LNCaP clone FGC (cell line): Measurements from ENCODE around the gene NOC4L.

Experiments
- DNase-seq: peaks from one replicate; pipeline ENCODE4 v3.0.0-alpha.2; 2011; ENCODE audit warnings: low read depth
- H3K4me3 ChIP-seq: 2 replicates; pipeline ENCODE4 v1.5.1; 2011; ENCODE audit warnings: mild to moderate bottlenecking, low read depth, low read length, control low read depth
- TF ChIP-seq, protein P1 (sequence below): IDR thresholded peaks from 2 replicates; pipeline ENCODE4 v1.5.1; 2012; ENCODE audit warnings: mild to moderate bottlenecking; ENCODE audit not compliant: control insufficient read depth, insufficient read depth; ENCODE audit errors: extremely low read depth

Gene NOC4L

DNA sequence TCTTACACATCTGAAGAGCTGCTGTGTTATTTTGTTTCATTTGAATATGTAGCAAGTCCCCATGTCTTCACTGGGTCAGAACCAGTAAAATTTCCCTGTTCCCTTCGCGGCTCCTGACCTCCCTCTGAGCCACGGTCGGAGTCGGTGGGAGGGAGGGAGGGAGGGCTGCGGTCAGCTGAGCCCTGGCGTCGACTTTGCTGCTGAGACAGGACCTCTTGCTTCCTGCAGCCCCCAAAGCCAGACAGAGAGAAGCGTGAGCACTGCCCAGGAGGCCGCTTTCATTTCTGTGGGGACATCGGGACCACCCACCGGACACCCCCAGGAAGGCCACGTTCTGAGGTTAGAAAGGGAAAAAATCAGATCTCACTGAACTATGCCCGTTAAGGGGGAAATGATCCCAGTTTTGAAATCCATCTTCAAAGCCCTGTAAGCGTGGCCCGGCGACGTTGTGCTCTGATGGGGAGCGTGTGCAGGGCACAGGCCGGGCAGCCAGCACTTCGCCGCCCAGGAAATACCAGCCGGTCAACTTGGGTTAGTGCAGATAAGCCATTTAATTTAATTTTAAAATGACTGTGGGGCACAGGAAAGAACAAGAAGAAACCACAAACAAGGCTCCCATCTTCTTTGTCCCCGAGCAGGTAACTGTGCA, 42.1 kb downstream of the NOC4L start:
- no peak for DNase-seq
- TF ChIP-seq, protein P1, sequence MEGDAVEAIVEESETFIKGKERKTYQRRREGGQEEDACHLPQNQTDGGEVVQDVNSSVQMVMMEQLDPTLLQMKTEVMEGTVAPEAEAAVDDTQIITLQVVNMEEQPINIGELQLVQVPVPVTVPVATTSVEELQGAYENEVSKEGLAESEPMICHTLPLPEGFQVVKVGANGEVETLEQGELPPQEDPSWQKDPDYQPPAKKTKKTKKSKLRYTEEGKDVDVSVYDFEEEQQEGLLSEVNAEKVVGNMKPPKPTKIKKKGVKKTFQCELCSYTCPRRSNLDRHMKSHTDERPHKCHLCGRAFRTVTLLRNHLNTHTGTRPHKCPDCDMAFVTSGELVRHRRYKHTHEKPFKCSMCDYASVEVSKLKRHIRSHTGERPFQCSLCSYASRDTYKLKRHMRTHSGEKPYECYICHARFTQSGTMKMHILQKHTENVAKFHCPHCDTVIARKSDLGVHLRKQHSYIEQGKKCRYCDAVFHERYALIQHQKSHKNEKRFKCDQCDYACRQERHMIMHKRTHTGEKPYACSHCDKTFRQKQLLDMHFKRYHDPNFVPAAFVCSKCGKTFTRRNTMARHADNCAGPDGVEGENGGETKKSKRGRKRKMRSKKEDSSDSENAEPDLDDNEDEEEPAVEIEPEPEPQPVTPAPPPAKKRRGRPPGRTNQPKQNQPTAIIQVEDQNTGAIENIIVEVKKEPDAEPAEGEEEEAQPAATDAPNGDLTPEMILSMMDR: no peak
- no peak overlapping the region for H3K4me3 ChIP-seq

DNA sequence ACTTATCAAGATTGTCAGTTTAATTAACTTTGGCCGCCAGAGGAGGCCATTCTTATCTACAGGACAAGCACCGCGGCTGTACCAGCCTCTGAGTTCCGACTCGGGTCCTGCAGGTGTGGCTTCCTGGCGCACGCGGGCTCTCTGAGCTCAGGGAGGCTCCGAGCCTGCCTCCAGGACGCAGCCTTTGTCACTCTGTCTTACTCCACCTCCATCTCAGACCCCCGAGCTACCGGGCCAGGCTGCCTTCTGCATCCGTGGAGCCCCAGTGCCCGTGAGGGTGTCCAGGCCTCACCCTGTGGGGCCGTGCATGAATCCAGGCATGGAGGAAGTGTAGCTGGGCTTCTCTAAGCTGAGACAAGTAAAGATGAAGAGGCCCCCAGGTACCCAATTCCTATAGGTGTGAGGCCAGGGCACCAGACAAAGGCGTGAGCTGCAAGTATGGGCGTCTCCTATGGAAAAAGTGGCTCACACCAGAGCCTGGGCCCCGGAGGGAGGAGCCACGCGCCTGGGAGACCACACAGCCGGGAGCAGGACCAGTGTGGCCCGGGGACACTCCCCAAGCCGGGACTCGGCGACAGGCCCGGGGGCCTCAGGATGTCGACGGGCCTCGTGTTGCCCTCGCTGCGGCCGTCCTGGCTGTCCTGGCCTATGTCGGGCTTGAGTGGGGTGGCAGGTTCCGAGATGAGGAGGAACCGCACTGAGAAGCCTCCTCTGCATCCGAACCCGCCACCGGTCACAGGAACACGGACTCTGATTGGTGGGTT, 42.8 kb downstream of the NOC4L start:
- H3K4me3 ChIP-seq: no peak overlapping the region
- TF ChIP-seq, protein P1: no peak
- DNase-seq: no peak

DNA sequence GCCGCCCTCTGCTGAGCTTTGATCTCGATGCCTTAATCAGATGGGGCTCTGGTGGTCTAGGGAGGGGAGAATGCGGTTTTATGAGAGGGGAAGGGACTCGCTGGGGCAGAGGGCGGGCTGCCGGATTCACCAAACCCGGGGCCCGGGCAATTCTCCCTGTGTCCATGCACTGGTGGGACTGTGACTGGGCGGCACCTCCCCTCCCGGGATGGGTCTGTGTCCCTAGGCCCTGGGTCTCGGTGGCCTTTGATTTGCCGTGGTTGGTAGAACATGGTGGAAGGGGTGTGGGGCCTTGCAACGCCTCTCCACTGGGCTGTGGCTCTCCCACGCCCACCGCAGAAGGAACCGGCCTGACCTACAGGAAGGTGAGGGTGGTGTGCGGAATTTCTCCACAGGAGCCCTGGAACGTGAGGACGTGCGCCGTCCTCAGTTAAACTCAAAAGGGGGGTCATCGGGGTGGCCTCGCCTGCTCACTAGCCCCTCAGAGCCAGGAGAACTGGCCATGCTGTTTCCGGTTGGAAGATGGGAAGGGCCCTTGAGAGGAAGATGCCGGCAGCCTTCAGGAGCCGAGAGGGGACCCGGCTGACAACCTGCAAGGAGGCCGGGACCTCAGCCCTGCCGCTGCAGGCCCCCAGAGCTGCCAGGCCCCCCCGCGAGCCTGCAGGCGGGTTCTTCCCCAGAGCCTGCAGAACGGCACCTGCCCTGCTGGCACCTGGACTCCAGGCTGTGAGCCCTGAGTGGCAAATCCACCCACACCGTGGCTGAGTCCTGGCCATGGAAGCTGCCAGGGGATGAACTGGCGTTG, 43.6 kb downstream of the NOC4L start:
- H3K4me3 ChIP-seq: no peak overlapping the region
- TF ChIP-seq, protein P1: no peak
- no peak for DNase-seq

DNA sequence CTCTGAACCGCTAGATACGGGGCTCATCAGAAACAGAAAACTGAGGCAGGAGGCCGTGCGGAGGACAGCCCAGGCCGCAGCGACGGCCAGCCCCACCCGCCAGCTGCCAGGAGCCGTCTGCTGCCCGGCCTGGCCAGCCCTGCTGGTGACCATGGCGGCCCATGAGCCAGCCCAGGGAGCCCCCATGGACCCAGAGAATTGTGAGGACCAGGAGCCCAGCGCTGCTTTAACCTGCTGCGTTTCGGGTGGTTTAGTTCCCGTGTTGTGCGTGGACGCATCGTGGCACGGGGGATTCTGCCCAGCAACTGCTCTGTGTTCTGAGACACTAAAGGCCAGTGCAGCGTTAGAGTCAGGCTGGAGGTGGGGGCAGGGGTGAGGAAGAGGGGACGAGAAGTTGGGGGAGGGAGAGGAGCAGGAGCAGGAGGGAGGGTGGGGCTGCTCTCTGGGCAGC, 44.2 kb downstream of the NOC4L start:
- no peak for DNase-seq
- TF ChIP-seq, protein P1: no peak
- H3K4me3 ChIP-seq: no peak overlapping the region

DNA sequence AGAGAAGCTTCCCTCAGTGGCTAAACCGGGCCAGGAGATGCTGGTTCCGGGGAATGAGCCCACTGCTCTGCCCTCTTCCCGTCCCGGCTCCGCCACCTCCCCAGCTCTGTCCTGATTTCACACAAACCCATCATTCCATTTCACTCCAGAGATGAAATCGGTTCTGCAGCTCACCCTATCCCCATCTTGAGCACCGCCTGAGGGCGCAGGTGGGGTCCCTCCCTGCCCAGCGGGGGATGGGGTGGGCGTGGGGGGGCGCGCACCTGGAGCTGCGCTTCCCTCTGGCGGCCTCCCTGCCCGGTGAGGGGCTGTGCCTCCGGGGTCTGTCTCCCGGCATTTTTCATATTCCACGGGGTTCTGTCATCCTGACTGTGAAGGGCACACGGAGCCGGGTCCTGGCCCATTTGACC, 44.7 kb downstream of the NOC4L start:
- H3K4me3 ChIP-seq: peak overlapping the region; percentile 61
- TF ChIP-seq, protein P1: no peak
- DNase-seq: no peak

DNA sequence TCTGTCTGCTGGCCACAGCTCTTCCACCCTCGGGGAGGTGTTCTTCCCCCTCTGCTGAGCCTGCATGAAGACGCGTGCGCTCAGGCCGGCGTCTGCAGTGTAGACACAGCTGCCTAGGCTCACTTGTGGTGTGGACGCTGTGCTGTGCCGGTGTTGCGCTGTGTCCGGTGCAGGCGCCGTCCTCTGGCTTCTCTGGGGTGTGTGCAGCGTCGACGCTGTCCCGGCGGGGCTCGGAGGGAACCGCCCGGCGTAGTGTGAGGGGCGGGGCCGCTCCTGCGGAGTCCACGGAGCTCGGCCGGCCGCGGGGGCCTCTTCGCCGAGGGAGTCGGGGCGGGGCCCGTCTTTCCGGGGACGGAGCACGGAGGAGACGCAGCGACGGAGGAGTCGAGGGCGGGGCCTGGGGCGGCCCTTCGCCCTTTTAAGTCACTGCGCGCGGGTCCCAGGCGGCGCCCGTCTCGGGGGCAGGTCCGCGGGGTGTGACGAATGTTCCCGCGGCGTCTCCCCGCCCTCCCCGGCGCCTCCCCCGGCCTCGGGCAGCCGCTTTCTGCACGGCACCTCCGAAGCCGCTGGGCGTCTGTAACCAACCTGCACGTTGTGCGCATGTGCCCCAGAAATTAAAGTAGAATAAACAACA, 45.2 kb downstream of the NOC4L start:
- peak; percentile 69 for DNase-seq
- TF ChIP-seq, protein P1: no peak
- peak overlapping the region; percentile 61 for H3K4me3 ChIP-seq
